Activated naive CD4-positive, alpha-beta T cell treated with anti-CD3 and anti-CD28 coated beads, Interleukin-2, amount 50 U/mL, for 24 hours (primary cell): ENCODE data around the gene ANXA6.
A peak's percentile ranks its signal among the peaks of the same experiment; 100 is the strongest.

Source experiments
- H3K27ac Mint-ChIP-seq: one replicate; pipeline ENCODE4 v1.8.0; 2021; ENCODE audit warnings: mild to moderate bottlenecking, mixed read lengths
- H3K27me3 Mint-ChIP-seq: one replicate; pipeline ENCODE4 v1.8.0; 2021; ENCODE audit warnings: mixed read lengths
- H3K36me3 Mint-ChIP-seq: one replicate; pipeline ENCODE4 v1.8.0; 2021; ENCODE audit warnings: mixed read lengths
- H3K4me1 Mint-ChIP-seq: one replicate; pipeline ENCODE4 v1.8.0; 2021; ENCODE audit warnings: mixed read lengths
- H3K4me3 Mint-ChIP-seq: one replicate; pipeline ENCODE4 v1.8.0; 2021; ENCODE audit warnings: mild to moderate bottlenecking, mixed read lengths
- H3K9me3 Mint-ChIP-seq: one replicate; pipeline ENCODE4 v1.8.0; 2021; ENCODE audit warnings: mixed read lengths

ANXA6 gene

DNA sequence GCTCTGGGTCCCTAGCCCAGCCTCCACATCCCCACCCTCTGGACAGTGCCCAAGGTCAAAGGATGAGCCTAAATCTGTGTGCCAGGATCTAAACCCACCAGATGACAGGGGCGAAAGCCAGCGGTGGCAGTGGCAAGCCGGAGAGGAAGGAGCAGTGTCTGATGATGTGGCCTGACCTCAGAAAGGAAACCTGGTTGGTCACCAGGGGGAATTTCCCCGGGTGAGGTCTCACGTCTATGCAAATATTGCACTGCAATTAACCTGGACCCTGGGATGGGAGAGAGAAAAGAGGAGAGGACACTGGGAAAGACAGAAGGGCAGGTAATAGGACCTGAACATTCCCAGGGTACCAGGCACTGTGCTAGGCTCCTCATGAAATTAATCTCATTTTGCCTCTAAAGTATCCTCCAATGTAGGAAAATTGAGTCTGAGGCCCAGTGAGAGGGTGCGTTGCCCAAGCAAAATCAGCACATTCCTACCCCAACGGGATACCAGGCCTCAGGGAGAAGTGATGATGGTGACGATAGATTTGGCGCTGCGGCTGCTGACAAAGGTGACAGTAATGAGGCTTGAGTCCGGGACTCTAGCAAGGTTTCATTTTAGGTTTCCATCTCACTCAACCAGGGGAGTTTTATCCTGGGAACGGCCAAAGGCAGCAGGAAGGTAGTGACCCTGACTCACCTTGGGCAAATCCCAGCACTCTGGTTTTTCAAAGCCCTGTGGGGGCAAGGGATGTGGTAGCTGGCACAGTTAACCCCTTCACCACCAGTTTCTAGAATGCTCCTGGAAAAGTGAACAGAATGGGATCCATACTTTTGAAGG, 63.3 kb downstream of the ANXA6 start:
- H3K4me1 Mint-ChIP-seq, result peaks cover 72% of the 10 kb centered on the region

DNA sequence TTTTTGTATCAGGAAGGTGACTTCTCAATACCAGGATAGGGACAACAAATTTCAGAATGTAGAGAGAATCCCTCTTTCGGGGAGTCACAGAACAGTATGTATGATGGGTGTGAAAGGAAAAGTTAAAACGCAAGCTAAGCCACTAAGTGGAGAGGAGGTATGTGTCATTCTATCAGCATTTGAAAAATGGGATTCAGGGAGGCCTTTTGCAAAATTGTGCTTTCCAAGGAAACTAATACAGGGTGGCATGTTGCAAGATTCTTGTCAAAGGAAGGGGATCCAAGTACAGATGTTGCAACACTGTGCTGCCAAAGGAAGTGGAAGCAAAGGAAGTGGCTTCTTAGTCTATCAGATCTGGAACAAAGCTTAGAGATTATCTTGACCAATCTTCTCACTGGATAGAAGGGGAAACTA, 64.1 kb downstream of the ANXA6 start:
- Mint-ChIP-seq H3K9me3 (no peaks in the 10 kb centered on the region), H3K27ac (peak overlapping the region; percentile 94), H3K4me3 (peak overlapping the region; percentile 71), H3K36me3 (no peaks in the 10 kb centered on the region), H3K27me3 (no peaks in the 10 kb centered on the region), H3K4me1 (peaks cover 67% of the 10 kb centered on the region)

More for the DNA sequence above, 63.3 kb downstream of the ANXA6 start:
- peak overlapping the region; percentile 77 for H3K4me3 Mint-ChIP-seq
- H3K27ac Mint-ChIP-seq, result peak overlapping the region; percentile 94
- no peaks in the 10 kb centered on the region for H3K9me3 Mint-ChIP-seq
- H3K36me3 Mint-ChIP-seq, result no peaks in the 10 kb centered on the region
- H3K27me3 Mint-ChIP-seq, result no peaks in the 10 kb centered on the region

DNA sequence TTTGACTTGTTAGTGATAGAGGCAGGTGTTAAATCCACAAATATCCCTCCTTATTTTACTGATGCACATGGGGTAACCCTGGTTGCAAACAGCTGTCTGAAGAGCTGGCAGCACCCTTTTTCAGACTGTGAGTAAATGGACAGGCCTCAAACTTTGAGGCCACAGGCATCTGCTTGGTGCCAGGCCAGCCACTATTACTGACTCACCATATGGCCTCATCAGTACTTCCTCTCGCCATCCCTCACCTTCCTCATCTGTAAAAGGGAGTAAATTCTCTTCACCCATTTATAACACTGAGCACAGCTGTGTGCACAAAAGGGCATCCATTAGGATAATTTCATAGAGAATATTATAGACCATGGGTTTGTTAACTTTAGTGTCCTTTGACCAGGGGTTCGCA, 64.8 kb downstream of the ANXA6 start:
- no peaks in the 10 kb centered on the region for H3K9me3 Mint-ChIP-seq
- H3K36me3 Mint-ChIP-seq, result no peaks in the 10 kb centered on the region
- H3K4me3 Mint-ChIP-seq, result no peak overlapping the region
- no peak overlapping the region for H3K27ac Mint-ChIP-seq
- no peaks in the 10 kb centered on the region for H3K27me3 Mint-ChIP-seq
- peaks cover 63% of the 10 kb centered on the region for H3K4me1 Mint-ChIP-seq

DNA sequence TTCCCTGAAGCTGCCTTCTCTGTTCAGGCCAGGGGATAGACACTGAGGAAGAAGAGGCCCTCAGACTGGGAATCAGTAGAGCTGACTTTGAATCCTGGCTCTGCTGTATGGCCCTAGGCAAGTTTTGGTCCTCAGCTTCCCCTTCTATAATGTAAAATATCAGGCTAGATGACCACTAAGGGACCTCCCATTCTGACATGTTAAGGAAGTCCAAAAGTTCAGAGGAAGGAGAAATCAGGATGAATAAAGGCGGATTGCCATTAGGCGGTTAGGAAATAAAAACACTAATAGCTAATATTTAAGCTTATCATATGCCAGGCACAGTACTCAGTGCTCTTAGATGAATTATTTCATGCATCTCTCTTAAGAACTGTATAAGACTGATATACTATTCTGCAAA, 67.9 kb downstream of the ANXA6 start:
- H3K4me3 Mint-ChIP-seq, result no peak overlapping the region
- no peaks in the 10 kb centered on the region for H3K9me3 Mint-ChIP-seq
- H3K27me3 Mint-ChIP-seq, result no peaks in the 10 kb centered on the region
- peaks cover 62% of the 10 kb centered on the region for H3K4me1 Mint-ChIP-seq
- no peak overlapping the region for H3K27ac Mint-ChIP-seq
- H3K36me3 Mint-ChIP-seq, result no peaks in the 10 kb centered on the region

DNA sequence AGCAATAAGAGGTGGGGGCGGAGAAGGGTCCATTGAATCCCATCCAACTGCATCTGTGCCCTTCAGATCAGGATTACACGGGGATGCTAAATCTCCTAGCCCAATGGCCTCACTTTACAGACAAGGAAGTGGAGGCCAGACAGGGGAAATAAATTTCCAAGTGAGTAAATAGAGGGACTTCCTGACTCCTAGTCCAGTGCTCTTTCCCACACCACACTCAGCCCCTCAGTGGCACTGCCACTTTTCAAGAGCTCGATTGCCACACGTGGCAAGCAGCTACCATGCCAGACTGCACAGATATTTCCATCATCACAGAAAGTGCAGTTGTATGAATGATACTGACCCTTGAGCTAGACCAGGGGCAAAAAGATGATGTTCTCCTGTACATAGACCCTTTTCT, 68.6 kb downstream of the ANXA6 start:
- Mint-ChIP-seq H3K36me3 (no peaks in the 10 kb centered on the region), H3K27me3 (no peaks in the 10 kb centered on the region), H3K27ac (no peak overlapping the region), H3K4me3 (no peak overlapping the region), H3K4me1 (peaks cover 56% of the 10 kb centered on the region), H3K9me3 (no peaks in the 10 kb centered on the region)

DNA sequence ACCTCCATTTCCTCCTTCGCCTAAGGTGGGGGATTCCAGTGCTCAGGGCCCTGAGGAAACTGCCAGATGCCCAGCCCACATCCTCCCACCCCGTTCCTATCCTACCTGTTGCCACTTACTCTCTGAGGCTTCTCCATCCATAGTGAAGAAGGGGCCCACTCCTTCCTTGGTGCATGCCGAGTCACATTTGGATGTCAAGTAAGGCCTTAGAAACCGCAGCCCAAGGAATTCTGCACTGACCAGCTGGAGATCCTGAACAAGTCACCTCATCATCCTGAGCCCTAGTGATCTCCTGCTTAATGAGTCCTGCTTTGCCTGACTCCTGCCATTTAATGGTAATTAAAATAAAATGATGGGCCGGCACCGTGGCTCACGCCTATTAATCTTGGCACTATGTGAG, 70.1 kb downstream of the ANXA6 start:
- H3K9me3 Mint-ChIP-seq, result no peaks in the 10 kb centered on the region
- H3K4me3 Mint-ChIP-seq, result no peak overlapping the region
- no peak overlapping the region for H3K27ac Mint-ChIP-seq
- no peaks in the 10 kb centered on the region for H3K27me3 Mint-ChIP-seq
- no peaks in the 10 kb centered on the region for H3K36me3 Mint-ChIP-seq
- H3K4me1 Mint-ChIP-seq, result peaks cover 56% of the 10 kb centered on the region

DNA sequence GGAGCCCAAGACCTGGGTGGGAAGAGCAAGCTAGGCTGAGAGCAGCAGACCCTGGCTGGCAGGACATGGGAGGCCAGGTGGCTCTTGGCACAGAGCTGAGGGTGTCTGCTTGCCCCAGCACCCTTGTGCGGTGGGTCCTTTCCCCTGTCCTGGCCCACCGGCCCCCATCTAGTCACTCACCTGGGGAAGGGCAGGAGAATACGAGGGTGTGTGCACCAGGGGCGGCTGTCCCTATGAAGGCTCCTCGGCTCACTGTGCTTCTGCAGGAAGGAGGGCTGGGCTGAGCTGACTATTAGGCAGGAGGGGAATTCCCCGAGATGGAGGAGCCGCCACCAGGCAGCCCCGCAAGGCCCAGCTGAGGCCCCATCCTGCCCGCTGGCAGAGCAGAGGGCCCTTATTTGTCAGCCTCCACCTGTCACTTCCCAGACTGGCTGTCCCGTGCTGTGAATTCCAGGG, 70.6 kb downstream of the ANXA6 start:
- Mint-ChIP-seq H3K4me3 (peak overlapping the region; percentile 70), H3K36me3 (no peaks in the 10 kb centered on the region), H3K9me3 (no peaks in the 10 kb centered on the region), H3K27me3 (no peaks in the 10 kb centered on the region), H3K27ac (no peak overlapping the region), H3K4me1 (peaks cover 60% of the 10 kb centered on the region)

DNA sequence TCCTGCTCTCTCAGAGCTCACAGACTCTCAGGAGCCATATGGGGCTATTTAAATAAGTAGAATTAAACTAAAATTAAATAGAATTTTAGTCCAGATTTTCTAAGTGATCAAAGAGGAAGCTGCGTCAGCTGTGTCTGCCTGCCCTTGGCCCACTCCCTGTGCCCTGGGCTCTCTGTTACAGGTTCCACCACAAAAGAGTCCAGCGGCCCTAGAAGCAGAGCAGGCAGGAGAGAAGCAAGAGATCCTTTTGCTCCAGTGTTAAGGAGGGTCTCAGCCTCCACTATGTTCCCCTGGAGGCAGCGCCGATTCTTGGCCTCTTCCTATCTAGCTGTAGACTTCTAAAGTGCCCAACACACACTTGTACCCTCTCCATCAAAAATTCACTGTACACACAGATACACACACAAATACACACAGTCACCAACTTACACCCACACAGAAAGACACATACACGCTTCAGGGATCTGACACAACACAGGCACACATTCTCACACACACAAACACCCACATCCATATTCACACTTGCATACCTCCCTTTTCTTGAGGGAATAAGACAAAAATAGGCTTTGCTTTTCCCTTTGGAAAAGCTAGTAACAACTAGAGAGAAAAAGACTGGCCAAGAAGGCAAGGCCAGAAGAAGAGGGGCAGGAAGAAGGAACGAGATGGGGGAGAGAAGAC, 71.2 kb downstream of the ANXA6 start:
- no peaks in the 10 kb centered on the region for H3K36me3 Mint-ChIP-seq
- H3K27ac Mint-ChIP-seq, result peak overlapping the region; percentile 60
- H3K9me3 Mint-ChIP-seq, result no peaks in the 10 kb centered on the region
- peaks cover 56% of the 10 kb centered on the region for H3K4me1 Mint-ChIP-seq
- H3K4me3 Mint-ChIP-seq, result peak overlapping the region; percentile 70
- no peaks in the 10 kb centered on the region for H3K27me3 Mint-ChIP-seq

DNA sequence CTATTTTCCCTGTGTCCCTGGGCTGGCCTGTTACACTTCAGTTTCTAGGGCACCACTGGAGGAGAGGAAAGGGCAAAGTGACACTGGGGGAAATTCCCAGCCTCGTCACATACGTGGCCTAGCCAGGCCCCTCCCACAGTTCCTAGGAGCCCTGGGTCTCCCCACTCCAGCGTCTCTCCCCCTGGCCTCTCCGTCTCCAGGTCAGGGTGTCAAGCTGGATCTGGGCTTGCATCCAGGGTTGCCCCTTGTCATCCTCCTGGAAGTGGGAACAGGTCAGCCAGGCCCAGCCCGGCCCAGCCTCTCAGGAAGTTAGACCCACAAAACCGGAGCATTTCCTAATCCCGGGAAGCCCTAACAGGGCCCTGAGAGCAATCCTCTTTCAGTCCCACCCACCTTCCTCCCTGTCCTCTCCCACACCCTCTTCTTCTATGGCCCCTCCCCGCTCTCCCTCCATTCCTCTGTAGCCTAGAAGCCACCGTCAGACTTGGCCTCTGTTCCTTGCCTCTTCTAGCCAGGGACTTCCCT, 72.0 kb downstream of the ANXA6 start:
- Mint-ChIP-seq H3K27me3 (no peaks in the 10 kb centered on the region), H3K36me3 (no peaks in the 10 kb centered on the region), H3K27ac (no peak overlapping the region), H3K4me1 (peaks cover 56% of the 10 kb centered on the region), H3K9me3 (no peaks in the 10 kb centered on the region), H3K4me3 (no peak overlapping the region)

DNA sequence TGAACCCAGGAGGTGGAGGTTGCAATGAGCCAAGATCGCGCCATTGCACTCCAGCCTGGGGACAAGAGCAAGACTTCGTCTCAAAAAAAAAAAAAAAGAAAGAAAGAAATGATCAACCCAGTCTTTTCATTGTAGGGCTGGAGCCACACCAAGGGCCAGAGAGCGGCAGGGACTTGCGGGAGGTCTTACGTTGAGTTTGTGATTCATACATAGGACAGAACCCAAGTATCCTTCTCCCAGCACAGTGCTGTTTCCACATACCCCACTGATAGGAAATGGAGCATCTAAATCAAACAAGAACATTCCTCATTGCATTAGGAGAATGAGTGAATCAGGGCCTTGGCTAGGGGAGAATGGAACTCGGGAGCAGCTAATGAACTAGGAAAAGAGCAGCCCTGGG, 73.2 kb downstream of the ANXA6 start:
- Mint-ChIP-seq H3K36me3 (no peaks in the 10 kb centered on the region), H3K27ac (no peak overlapping the region), H3K4me3 (no peak overlapping the region), H3K9me3 (no peaks in the 10 kb centered on the region), H3K27me3 (no peaks in the 10 kb centered on the region), H3K4me1 (peaks cover 64% of the 10 kb centered on the region)

DNA sequence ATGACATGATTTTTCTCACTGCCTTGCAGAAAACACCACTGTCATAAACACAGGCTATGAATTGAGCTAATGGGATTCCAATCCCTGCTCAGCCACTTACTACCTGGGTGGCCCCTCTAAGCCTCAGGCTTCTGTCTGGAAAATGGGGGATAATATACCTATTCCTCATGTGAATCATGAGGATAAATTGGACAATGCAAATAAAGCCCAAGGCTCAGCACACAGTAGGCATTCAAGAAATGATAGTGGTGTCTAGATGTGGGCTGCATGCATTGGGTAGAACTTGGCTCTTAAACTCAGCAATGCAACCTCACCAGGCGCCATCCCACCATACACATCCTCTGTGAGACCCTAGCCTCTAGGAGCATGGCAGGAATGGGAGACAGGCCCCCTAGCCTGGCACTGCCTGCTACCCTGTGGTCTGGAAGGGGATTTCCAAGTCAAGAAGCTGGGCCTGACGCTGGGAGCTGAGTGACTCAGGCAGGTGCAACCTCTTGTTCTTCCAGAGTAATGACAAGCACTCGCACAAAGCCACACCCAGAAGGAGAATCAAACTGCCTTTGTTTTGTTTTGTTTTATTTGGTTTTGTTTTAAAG, 74.4 kb downstream of the ANXA6 start:
- Mint-ChIP-seq H3K4me3 (peak overlapping the region; percentile 76), H3K9me3 (no peaks in the 10 kb centered on the region), H3K36me3 (peaks cover 4% of the 10 kb centered on the region), H3K4me1 (peaks cover 70% of the 10 kb centered on the region), H3K27ac (peak overlapping the region; percentile 62), H3K27me3 (no peaks in the 10 kb centered on the region)

DNA sequence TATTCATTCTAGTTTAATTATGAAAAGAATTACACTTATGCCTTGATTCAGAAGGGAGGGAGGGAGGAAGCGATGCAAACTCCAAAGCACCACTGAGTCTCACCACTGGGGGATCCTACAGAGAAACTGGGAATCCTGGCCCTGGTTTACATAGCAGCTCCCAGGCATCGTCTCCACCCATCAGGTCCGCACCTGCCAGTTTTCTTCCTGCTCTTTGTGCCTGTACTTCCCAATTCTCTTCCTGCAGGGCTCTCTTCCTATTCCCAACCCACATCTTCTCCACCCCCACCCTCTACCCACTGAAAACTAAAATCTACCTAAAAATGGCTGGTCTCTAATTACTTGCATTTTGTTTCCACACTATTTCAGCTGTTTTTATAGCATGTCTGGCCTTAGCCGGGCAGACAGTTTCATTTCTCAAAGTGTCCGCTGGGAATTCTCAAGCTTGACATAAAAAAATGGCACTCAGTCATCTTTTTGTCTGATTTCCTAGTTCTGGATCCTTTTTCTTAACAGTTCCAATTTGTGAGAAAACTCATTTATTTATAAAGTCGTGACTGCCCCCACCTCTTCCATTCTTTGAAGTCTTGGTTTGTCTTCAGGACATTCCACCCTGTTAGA, 75.2 kb downstream of the ANXA6 start:
- peak overlapping the region; percentile 76 for H3K4me3 Mint-ChIP-seq
- no peaks in the 10 kb centered on the region for H3K27me3 Mint-ChIP-seq
- peaks cover 8% of the 10 kb centered on the region for H3K36me3 Mint-ChIP-seq
- no peaks in the 10 kb centered on the region for H3K9me3 Mint-ChIP-seq
- peaks cover 74% of the 10 kb centered on the region for H3K4me1 Mint-ChIP-seq
- H3K27ac Mint-ChIP-seq, result peak overlapping the region; percentile 62

DNA sequence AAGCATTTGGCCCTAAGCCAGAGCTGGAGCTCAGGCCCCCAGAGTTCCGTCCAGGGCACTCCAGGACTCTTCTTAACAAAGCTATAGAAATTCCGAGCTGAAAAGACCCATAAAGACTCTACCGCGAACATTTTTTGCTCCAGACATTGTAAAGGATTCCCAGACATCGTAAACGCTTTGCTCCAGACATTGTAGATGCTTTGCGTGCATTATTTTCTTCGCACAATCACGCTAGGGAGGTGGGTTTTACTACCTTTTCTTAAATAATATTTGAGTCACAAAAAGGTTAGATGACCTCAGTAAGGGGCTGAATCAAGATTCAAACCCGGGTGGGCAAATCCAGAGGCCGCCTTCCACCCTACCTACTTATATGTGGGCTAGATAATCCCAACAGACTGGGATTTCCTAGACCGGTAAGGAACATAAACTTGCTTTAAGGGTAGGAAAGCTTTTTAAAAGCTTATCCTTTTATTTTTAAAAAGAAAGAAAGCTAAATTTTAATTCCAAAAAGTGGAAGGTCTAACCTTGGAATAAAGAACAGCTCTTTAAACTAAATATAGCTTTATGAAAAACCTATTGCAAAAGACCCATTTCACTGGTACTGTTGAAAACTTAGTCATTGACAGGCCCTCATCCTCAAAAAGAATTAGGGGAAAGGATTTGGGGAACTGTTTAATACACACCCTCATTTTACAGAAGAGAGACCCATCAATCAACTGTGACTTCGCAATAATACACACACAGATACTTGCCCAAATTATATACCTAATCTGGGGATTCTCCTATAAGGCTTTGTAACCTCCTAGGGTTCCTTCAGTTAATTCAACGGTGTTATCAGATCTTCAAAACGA, 75.9 kb downstream of the ANXA6 start:
- Mint-ChIP-seq H3K4me1 (peaks cover 75% of the 10 kb centered on the region), H3K27me3 (no peaks in the 10 kb centered on the region), H3K4me3 (peak overlapping the region; percentile 90), H3K36me3 (peaks cover 11% of the 10 kb centered on the region), H3K9me3 (no peaks in the 10 kb centered on the region), H3K27ac (peak overlapping the region; percentile 96)

DNA sequence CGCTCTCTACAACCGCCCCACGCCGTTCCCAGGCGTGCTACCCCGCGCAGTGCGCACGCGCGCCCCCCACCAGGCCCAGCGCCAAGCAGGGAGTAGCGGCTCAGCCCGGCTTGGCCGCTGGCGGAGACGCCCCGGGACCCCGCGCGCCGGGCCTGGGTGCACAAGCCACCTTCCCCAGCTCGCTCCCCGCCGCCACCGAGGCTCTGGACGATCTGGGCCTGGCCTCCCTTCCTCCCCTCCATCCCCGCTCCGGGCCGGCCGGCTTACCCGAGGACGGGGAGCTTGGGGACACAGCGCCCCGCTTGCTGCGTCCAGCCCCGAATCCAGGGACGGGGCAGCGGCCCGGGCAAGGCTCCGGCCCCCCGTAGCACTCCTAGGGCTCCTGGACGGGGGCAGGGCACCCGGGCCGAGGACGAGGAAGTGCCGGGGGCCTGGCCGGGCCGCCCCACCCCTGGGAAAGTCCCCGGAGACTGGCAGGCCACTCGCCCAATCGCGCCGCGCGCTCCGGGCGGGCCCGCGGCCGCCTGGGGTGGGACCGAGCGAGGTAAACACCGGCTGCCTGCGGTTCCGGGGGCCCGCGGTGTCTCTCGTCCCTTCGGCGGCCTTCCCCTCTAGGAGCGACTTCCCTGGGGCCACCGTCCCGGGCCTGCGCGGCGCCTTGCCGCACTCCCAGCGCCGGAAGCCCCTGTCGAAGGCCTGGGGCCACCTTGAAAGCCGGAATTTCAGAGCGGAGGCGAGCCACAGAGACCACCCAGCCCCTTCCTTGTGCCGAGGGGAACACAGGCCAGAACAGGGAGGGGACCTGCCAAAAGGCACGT, 76.8 kb downstream of the ANXA6 start, which contains the start of gene TNIP1:
Gene TNIP1 (minus strand): TSS at position 422 of the 818 bp plus-strand sequence. CDS start 15,939 bp downstream, outside the sequence.
- H3K9me3 Mint-ChIP-seq, result no peaks in the 10 kb centered on the region
- no peaks in the 10 kb centered on the region for H3K27me3 Mint-ChIP-seq
- H3K27ac Mint-ChIP-seq, result peak within 1 kb of the TSS; percentile 96
- H3K4me1 Mint-ChIP-seq, result peaks cover 77% of the 10 kb centered on the region
- peak within 1 kb of the TSS; percentile 90 for H3K4me3 Mint-ChIP-seq
- peaks cover 15% of the 10 kb centered on the region for H3K36me3 Mint-ChIP-seq
